ENCODE measurements around the gene MEF2C. TPM values are rescaled to one million over a fixed set of nuclear protein-coding genes. Genes with fewer than 3 reads are reported as not detected.

Gene MEF2C
- total RNA-seq, 1 experiment from 2014 or later: 1.7 TPM

DNA sequence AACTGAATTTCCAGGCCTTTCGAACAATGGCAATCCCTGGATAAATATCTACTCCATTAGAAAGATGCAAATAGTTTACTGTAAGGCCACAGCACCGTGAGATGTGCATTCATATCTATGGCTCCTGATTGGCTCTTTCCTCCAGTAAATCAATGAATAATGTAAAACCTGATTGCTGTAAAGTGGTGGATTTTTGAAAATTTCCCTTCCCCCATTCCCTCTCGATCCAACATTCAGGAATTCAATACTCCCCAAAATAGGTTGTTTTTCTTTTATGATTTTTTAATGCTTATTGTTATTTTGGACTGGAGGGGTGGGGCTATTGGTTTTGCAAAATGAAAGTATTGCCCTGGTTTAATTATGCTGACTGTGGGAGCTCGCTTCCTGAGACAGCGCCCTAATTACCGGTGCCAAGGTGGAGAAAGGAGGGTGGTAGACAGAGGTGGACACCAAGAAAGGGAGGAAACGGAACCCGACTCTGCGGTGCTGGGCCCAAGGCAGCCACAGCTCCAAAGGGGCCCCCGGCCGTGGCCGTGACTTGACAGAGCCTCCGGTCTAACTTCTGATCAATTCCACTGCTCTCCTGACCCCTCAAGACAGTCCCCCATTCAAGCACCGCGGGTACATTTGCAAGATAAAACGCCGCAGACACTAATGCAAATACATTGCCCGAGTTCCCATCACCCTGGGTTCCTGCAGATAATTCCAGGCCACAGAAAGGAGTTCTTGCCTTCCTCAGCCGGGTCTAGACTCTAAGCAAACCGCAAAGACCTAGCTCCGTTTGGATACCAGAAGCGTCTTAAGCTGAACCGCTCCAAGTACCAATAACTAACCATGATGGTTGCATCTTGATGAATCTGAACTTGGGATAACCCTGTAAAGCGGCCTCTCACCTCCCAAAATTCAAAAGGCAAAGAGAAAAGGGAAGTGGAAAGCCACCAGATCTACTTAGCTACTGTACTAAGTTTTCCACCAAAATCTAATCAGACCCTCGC lies 211.2 kb downstream of the MEF2C start:
- H3K27me3 Mint-ChIP-seq (ENCODE audit: low read depth): peaks cover 98% of the 10 kb centered on the region
- H3K36me3 Mint-ChIP-seq: no peaks in the 10 kb centered on the region
- no peaks in the 10 kb centered on the region for H3K9me3 Mint-ChIP-seq
- H3K4me3 Mint-ChIP-seq: peak overlapping the region; percentile 76
- H3K4me1 Mint-ChIP-seq: peaks cover 70% of the 10 kb centered on the region
- ATAC-seq: peak; percentile 39
- ChIA-PET POLR2A (interaction anchor here (0.9 to 1.0 kb wide), 2 partner anchors 8 to 13 kb away, joined by 4 read pairs; no protein-coding TSS in a partner anchor), CTCF (interaction anchor here (0.9 to 2.5 kb wide), 7 partner anchors 8 to 53 kb away, joined by 3 to 15 read pairs (median 4); no protein-coding TSS in a partner anchor)
- peak overlapping the region; percentile 88 for H3K27ac Mint-ChIP-seq
- peak; percentile 72 for DNase-seq (ENCODE audit: low spot score)
- TF ChIP-seq, protein P1, sequence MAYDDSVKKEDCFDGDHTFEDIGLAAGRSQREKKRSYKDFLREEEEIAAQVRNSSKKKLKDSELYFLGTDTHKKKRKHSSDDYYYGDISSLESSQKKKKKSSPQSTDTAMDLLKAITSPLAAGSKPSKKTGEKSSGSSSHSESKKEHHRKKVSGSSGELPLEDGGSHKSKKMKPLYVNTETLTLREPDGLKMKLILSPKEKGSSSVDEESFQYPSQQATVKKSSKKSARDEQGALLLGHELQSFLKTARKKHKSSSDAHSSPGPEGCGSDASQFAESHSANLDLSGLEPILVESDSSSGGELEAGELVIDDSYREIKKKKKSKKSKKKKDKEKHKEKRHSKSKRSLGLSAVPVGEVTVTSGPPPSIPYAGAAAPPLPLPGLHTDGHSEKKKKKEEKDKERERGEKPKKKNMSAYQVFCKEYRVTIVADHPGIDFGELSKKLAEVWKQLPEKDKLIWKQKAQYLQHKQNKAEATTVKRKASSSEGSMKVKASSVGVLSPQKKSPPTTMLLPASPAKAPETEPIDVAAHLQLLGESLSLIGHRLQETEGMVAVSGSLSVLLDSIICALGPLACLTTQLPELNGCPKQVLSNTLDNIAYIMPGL (CRISPR knock-in tag; IDR thresholded peaks at IDR 0.05): no peak
- TF ChIP-seq, protein P2, sequence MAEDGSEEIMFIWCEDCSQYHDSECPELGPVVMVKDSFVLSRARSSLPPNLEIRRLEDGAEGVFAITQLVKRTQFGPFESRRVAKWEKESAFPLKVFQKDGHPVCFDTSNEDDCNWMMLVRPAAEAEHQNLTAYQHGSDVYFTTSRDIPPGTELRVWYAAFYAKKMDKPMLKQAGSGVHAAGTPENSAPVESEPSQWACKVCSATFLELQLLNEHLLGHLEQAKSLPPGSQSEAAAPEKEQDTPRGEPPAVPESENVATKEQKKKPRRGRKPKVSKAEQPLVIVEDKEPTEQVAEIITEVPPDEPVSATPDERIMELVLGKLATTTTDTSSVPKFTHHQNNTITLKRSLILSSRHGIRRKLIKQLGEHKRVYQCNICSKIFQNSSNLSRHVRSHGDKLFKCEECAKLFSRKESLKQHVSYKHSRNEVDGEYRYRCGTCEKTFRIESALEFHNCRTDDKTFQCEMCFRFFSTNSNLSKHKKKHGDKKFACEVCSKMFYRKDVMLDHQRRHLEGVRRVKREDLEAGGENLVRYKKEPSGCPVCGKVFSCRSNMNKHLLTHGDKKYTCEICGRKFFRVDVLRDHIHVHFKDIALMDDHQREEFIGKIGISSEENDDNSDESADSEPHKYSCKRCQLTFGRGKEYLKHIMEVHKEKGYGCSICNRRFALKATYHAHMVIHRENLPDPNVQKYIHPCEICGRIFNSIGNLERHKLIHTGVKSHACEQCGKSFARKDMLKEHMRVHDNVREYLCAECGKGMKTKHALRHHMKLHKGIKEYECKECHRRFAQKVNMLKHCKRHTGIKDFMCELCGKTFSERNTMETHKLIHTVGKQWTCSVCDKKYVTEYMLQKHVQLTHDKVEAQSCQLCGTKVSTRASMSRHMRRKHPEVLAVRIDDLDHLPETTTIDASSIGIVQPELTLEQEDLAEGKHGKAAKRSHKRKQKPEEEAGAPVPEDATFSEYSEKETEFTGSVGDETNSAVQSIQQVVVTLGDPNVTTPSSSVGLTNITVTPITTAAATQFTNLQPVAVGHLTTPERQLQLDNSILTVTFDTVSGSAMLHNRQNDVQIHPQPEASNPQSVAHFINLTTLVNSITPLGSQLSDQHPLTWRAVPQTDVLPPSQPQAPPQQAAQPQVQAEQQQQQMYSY (CRISPR knock-in tag; IDR thresholded peaks at IDR 0.05): peak; percentile 72
- TF ChIP-seq, protein P3, sequence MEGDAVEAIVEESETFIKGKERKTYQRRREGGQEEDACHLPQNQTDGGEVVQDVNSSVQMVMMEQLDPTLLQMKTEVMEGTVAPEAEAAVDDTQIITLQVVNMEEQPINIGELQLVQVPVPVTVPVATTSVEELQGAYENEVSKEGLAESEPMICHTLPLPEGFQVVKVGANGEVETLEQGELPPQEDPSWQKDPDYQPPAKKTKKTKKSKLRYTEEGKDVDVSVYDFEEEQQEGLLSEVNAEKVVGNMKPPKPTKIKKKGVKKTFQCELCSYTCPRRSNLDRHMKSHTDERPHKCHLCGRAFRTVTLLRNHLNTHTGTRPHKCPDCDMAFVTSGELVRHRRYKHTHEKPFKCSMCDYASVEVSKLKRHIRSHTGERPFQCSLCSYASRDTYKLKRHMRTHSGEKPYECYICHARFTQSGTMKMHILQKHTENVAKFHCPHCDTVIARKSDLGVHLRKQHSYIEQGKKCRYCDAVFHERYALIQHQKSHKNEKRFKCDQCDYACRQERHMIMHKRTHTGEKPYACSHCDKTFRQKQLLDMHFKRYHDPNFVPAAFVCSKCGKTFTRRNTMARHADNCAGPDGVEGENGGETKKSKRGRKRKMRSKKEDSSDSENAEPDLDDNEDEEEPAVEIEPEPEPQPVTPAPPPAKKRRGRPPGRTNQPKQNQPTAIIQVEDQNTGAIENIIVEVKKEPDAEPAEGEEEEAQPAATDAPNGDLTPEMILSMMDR (IDR thresholded peaks at IDR 0.05): no peak
- TF ChIP-seq, protein P4, sequence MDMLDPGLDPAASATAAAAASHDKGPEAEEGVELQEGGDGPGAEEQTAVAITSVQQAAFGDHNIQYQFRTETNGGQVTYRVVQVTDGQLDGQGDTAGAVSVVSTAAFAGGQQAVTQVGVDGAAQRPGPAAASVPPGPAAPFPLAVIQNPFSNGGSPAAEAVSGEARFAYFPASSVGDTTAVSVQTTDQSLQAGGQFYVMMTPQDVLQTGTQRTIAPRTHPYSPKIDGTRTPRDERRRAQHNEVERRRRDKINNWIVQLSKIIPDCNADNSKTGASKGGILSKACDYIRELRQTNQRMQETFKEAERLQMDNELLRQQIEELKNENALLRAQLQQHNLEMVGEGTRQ (CRISPR knock-in tag; IDR thresholded peaks at IDR 0.05): no peak
- TF ChIP-seq, protein P5, sequence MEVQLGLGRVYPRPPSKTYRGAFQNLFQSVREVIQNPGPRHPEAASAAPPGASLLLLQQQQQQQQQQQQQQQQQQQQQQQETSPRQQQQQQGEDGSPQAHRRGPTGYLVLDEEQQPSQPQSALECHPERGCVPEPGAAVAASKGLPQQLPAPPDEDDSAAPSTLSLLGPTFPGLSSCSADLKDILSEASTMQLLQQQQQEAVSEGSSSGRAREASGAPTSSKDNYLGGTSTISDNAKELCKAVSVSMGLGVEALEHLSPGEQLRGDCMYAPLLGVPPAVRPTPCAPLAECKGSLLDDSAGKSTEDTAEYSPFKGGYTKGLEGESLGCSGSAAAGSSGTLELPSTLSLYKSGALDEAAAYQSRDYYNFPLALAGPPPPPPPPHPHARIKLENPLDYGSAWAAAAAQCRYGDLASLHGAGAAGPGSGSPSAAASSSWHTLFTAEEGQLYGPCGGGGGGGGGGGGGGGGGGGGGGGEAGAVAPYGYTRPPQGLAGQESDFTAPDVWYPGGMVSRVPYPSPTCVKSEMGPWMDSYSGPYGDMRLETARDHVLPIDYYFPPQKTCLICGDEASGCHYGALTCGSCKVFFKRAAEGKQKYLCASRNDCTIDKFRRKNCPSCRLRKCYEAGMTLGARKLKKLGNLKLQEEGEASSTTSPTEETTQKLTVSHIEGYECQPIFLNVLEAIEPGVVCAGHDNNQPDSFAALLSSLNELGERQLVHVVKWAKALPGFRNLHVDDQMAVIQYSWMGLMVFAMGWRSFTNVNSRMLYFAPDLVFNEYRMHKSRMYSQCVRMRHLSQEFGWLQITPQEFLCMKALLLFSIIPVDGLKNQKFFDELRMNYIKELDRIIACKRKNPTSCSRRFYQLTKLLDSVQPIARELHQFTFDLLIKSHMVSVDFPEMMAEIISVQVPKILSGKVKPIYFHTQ (CRISPR knock-in tag; IDR thresholded peaks at IDR 0.05): no peak
- TF ChIP-seq ESRRA (CRISPR knock-in tag; IDR thresholded peaks at IDR 0.05; ENCODE audit: borderline replicate concordance) (no peak), FOXK1 (CRISPR knock-in tag; IDR thresholded peaks at IDR 0.05) (peak; percentile 63; the same call in 1 of the 2 replicates), NFE2L1 (CRISPR knock-in tag; IDR thresholded peaks at IDR 0.05) (0 out of 2 replicates have a peak, but pooled peaks have one; percentile 35), NFATC4 (CRISPR knock-in tag; IDR thresholded peaks at IDR 0.05) (no peak), RELA (CRISPR knock-in tag; IDR thresholded peaks at IDR 0.05; ENCODE audit: borderline replicate concordance) (no peak), JUN (CRISPR knock-in tag; IDR thresholded peaks at IDR 0.05) (no peak), CREB1 (CRISPR knock-in tag; IDR thresholded peaks at IDR 0.05) (no peak), TP53 (CRISPR knock-in tag; IDR thresholded peaks at IDR 0.05) (no peak)
- TF ChIP-seq, protein P6, sequence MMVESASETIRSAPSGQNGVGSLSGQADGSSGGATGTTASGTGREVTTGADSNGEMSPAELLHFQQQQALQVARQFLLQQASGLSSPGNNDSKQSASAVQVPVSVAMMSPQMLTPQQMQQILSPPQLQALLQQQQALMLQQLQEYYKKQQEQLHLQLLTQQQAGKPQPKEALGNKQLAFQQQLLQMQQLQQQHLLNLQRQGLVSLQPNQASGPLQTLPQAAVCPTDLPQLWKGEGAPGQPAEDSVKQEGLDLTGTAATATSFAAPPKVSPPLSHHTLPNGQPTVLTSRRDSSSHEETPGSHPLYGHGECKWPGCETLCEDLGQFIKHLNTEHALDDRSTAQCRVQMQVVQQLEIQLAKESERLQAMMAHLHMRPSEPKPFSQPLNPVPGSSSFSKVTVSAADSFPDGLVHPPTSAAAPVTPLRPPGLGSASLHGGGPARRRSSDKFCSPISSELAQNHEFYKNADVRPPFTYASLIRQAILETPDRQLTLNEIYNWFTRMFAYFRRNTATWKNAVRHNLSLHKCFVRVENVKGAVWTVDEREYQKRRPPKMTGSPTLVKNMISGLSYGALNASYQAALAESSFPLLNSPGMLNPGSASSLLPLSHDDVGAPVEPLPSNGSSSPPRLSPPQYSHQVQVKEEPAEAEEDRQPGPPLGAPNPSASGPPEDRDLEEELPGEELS (CRISPR knock-in tag; IDR thresholded peaks at IDR 0.05): peak; percentile 70; the same call in 1 of the 2 replicates
- TF ChIP-seq, protein P7, sequence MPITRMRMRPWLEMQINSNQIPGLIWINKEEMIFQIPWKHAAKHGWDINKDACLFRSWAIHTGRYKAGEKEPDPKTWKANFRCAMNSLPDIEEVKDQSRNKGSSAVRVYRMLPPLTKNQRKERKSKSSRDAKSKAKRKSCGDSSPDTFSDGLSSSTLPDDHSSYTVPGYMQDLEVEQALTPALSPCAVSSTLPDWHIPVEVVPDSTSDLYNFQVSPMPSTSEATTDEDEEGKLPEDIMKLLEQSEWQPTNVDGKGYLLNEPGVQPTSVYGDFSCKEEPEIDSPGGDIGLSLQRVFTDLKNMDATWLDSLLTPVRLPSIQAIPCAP (CRISPR knock-in tag; IDR thresholded peaks at IDR 0.05): no peak
- TF ChIP-seq, protein P8, sequence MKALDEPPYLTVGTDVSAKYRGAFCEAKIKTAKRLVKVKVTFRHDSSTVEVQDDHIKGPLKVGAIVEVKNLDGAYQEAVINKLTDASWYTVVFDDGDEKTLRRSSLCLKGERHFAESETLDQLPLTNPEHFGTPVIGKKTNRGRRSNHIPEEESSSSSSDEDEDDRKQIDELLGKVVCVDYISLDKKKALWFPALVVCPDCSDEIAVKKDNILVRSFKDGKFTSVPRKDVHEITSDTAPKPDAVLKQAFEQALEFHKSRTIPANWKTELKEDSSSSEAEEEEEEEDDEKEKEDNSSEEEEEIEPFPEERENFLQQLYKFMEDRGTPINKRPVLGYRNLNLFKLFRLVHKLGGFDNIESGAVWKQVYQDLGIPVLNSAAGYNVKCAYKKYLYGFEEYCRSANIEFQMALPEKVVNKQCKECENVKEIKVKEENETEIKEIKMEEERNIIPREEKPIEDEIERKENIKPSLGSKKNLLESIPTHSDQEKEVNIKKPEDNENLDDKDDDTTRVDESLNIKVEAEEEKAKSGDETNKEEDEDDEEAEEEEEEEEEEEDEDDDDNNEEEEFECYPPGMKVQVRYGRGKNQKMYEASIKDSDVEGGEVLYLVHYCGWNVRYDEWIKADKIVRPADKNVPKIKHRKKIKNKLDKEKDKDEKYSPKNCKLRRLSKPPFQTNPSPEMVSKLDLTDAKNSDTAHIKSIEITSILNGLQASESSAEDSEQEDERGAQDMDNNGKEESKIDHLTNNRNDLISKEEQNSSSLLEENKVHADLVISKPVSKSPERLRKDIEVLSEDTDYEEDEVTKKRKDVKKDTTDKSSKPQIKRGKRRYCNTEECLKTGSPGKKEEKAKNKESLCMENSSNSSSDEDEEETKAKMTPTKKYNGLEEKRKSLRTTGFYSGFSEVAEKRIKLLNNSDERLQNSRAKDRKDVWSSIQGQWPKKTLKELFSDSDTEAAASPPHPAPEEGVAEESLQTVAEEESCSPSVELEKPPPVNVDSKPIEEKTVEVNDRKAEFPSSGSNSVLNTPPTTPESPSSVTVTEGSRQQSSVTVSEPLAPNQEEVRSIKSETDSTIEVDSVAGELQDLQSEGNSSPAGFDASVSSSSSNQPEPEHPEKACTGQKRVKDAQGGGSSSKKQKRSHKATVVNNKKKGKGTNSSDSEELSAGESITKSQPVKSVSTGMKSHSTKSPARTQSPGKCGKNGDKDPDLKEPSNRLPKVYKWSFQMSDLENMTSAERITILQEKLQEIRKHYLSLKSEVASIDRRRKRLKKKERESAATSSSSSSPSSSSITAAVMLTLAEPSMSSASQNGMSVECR (CRISPR knock-in tag; IDR thresholded peaks at IDR 0.05; ENCODE audit: borderline replicate concordance): no peak; the same call in 1 of the 2 replicates
